Activated CD8-positive, alpha-beta memory T cell treated with anti-CD3 and anti-CD28 coated beads, Interleukin-2, amount 50 U/mL, for 1 hour (primary cell): Measurements from ENCODE around the gene NSL1.

Experiments
- DNase-seq: peaks from one replicate; pipeline ENCODE4 v3.0.0-alpha.2; 2020; ENCODE audit errors: extremely low read depth

NSL1 gene

GRCh38 chr1:212703991-212704564, 87.5 kb downstream of the NSL1 start:
- DNase-seq, result no peak

GRCh38 chr1:212702672-212703071, 88.9 kb downstream of the NSL1 start:
- no peak for DNase-seq

DNA sequence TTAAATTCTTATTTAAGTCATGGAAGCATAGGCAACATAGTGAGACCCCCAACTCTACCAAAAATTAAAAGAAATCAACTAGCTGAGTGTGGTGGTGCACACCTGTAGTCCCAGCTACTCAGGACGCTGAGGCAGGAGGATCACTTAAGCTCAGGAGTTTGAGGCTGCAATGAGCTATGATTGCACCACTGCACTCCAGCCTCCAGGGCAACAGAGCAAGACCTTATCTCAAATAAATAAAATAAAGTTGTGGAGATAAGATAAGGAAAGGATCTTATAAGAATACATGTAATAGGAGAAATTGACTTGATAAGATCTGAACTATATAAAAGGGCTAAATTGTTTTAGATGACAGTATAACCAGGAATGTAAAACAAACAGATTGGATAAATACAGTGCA, 89.7 kb downstream of the NSL1 start:
- no peak for DNase-seq

GRCh38 chr1:212700892-212701819, 90.4 kb downstream of the NSL1 start:
- no peak for DNase-seq

DNA sequence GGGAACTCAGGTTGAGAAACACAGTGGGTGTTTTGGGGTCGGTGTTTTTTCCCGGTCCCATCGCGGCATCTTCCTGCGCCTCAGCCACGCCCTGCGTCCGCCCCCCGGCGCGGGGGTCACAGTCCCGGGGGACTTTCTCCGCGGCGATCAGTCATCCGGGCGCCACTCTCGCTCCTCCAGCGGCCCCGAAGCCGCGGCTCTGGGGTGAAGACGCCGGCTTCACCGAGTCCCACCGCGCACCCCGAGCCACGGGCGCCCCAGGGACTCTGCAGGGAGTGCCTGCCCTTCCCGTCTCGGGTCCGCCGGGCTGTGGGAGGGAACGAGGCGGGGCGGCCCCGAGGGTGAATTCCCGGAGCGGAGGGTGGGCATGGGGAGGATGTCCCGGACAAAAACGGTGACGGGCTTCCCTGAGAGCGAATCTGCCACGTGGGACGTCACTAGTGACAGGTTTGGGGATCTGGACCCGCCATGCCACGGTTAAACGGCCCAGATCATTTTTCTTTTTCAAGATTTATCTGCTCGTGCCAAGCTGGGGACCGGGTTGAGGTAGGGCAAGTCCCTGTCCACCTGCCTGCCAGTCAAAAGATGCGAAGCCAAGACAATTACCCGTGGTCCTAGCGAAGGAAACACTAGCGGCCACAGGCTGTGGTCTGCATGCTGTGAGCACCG, 91.2 kb downstream of the NSL1 start:
- DNase-seq, result no peak

DNA sequence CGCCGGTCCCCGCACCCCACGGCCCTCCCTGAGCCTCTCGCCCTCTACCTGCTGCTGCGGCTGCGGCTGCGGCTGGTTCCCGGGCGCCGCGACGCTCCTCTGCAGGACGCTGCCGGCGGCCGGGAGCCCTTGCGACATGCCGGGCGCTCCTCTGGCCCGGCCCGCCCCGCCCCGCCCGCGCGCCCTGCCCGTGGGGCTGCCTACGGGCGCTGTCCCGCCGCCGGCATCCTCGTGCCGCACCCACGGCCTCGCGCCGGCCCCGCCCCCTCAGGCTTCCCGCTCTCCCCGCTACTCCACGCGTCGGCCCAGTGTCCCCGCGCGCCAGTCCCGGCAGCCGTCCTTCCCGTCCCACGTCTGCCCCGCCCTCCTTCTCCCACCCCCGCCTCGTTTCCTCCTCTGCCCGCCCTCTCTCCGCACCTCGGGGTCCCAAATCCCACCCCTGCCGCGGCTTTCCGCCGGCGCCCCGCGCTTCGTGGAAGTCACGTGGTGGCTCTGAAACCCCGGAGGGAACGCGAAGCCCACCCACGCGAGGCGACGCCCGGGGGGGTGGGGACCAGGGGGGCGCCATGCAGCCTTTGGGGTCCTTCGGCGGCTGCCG, 91.9 kb downstream of the NSL1 start, which contains the start of gene BATF3:
TSS of gene BATF3 (minus strand) at position 216 of the 598 bp plus-strand sequence. CDS start at position 138, 78 bp downstream.
- DNase-seq, result no peak

- DNase-seq, result no peak
These were observed 92.4 kb downstream of the NSL1 start for GRCh38 chr1:212699104-212699624.

DNA sequence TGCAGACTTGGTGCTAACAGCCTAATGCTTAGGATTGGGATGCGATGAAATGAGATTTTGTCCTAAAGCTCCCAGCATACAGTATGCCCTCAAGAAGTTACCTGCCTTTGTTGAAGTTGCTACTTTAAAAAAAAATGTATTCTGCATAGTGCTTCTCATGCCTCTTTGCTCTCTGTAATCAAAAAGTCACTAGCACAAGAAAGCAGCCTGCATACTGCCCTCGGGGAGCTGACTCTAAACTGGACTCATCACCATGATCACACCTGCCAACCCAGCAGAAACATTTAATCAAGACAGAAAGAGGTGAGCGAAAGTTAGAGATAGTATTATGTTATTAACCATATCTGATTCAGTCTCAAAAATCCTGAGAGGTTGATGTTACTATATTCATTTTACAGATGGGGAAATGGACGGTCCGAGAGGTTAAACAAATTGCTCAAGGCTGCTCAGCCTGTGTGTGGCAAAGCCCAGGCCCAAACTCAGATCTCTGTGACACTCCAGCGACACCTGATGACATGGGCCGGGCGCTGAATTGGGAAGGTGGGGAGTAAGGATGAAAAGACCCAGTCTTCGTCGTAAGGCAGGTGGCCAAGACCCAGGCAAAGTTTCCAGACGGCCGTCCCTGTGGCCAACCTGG, 93.0 kb downstream of the NSL1 start:
- DNase-seq, result no peak

DNA sequence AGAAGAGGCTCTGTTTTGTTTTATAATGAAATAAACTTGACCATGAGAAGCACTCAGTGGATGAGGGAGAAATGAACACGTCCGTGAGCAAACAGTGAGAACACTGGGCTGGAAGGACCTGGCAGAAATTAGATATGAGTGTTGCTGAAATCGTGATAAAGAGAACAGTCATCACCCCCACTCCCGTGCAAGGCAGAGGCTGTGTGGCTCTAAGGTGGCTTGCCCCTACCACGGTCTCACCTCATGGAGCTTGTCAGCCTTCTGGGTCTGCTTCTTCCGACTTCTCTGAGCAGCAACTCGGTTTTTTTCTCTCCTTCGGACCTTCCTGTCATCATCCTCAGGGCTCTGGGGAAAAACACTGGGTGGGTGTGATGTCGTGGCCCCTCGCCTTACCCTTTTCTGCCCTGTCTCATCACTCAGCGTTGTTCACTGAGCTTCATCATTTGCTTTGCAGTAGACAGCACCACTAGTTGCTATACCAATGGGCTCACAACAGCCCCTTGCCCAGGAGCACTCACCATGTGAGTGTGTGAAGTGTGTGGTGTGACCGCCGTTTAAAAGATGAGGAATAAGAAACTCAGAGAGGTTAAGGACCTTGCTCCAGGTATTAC, 94.8 kb downstream of the NSL1 start:
- DNase-seq, result no peak

DNA sequence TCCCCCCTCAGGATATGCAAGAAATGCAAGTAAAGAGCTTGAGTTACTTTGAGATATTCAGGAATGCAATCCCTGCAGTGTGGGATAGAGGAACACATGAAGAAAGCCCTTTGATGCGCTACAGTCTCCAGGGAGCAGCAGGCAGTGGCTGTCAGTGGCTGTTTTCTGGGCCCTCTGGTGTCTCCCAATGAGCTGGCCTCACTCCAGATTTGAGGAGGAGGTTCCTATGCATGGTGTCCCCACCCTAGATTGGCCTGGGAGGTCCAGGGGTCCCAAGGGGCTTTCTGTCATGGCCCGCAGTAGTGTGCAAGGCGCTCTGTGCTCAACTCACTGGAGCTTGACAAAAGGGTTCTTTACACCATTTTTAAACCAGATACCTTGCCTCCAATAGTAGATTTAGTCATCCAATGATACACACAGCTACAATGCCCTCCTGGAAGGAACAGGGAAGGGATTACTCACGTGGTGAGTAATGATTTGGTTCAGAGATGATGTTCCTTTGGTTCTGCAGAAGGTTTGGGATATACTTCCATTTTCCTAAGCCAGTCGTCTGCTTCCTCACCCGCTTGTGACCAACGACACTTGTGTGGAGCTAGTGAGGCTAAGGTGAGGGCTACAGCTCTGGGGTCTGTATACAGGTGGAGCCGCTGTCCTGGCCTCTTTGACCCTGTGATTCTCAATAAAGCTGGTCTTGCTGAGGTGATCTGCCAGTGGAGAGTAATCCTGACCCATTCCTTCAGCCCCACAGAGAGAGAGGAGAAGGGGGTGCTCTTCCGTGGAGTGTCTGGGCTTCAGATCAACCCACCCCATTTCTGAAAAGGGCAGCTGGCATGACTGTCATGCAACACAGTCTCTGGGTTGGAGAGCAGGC, 98.6 kb downstream of the NSL1 start:
- no peak for DNase-seq

- no peak for DNase-seq
These were observed 100.0 kb downstream of the NSL1 start for GRCh38 chr1:212691561-212692071.

- DNase-seq, result no peak
These were observed 100.7 kb downstream of the NSL1 start for GRCh38 chr1:212690816-212691403.

GRCh38 chr1:212689758-212690529, 101.6 kb downstream of the NSL1 start:
- DNase-seq, result no peak

DNA sequence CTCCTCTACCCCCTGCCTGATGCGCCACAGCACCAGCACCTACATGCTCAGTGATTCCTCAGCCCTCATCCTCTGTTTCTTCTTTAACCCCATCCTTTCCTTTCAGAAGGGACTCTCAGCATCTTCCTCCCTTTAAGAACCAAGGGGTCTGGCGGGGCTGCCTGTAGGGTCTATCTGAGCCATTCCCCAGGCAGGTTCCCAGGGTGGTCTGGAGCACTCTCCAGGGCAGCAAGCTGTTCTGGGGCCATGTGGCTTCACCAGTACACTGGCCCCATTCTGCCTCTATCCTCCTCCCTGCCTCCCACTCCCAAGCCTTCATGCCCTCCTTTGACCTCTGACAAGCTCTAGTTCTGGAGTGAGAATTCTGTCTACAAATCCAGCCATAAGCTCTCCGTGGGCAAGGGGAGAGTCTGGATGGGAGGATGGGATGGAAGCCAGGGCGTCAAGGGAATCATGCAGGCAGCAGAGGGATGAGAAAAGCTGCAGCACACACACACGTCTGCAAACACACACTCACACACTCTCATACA, 102.3 kb downstream of the NSL1 start:
- DNase-seq, result no peak

DNA sequence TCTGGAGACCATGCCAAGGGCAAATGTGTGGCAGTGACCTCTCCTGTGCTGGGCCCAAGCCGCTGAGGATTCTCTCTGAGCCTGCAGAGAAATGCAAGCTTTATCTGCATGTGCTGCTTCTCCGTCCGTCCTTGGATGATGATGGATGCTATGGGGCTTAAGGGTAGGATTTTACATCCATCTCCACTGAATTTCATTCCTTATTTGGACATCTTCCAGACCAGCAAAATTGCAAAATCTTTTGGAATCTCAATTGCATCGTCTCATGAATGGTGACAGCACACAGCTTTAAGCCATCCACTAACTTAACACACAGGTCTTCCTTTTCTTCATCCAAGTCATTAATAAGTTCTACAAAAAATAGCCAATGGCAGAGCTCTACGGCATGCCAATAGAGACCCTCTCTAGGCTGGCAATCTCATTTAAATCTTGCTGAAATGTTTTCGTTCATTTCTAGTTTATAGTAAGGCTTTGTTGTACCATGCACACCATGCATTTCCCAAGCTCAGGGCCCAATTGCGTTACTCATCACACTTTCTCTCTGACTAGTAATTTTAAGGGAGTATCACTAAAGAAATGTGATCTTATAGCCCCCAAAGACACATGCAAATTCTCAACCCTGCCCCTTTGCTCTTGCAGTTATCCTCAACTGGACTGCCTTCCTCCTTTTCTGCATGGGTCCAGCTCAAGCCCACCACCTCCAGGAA, 103.1 kb downstream of the NSL1 start:
- DNase-seq, result no peak

DNA sequence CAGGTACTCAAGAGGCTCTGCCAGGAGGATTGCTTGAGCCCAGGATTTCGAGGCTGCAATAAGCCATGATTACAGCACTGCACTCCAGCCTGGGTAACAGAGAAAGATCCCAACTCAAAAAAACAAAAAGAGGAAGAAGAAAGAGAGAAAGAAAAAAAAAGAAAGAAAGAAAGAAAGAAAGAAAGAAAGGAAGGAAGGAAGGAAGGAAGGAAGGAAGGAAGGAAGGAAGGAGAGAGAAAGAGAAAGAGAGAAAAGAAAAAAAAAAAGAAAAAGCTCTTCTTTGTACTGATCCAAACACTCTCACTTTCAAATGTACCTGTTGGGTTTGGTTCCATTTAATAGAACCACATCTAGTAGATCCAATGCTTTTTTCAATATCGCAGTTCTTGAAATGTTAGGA, 103.8 kb downstream of the NSL1 start:
- no peak for DNase-seq

DNA sequence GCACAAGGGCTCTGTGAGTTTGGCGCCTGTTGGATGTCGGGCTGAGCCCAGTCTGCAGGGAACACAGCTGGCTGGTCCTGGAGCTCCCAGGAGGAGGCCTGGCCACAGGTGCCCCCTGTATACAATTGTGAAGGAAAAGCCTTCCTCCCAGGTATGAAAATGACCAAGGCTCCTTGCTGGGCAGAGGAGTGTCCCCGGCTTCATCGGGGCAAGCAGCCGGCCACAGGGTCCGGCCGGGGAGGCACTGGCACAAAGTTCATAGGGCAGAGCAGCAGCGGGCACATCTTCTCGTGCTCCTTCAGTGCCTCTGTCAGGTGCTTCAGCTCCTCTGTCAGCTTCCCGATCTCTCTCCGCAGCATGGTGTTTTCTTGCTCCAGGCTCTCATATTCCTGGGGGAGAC, 105.0 kb downstream of the NSL1 start:
- no peak for DNase-seq

DNA sequence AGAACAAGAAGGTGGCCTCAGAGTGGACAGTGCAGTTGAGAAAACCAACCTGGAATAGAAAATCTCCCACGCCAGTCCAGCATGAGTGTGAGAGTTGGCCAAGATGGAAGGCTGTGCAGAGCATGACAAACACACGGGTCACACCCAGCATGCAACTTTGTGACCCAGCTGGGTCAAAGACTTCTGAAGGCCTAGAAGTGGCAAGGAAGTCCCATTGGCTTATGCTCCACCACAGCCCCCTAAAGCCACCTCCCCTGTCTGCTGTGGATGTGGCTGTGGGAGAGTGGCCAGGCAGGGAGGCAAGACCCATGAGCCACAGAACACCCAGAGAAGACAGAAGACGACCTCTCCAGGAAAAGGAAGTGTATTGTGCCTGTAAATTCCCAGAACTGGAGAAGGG, 105.5 kb downstream of the NSL1 start:
- no peak for DNase-seq
